K562 (cell line): ENCODE measurements around the gene VPS13D. TPM values are rescaled to one million over a fixed set of nuclear protein-coding genes. Genes with fewer than 3 reads are reported as not detected.

Experiments used
- ATAC-seq: fragments of 200-7000 bp; cut with Tn5 transposase; 3 replicates; pipeline ENCODE4 v1.9.1; 2020; ENCODE audit warnings: moderate library complexity
- BruUV-seq: library from RNA; stranded (reverse); fragments of 400-500 nt; replicated peaks from 2 replicates; lab custom pipeline; 2021; lab: Mats Ljungman, UMichigan
- CTCF ChIA-PET: fragments of 300-600 bp; formaldehyde crosslinking; extraction: SDS; loops from one replicate; lab custom pipeline; 2021; ENCODE audit warnings: low intra/inter-chr PET ratio; lab: Yijun Ruan, JAX
- POLR2A ChIA-PET: fragments of 300-600, 350-650 bp; sonication (Branson Sonifier 250); formaldehyde crosslinking; extraction: SDS; loops from one replicate; lab custom pipeline; 2021; ENCODE audit warnings: antibody characterized with exemption, inconsistent platforms; lab: Yijun Ruan, JAX
- DNase-seq, 4 experiments: peaks; one replicate each; pipeline versions ENCODE4 v3.0.0 to v3.0.0-alpha.2; 2011 to 2018; ENCODE audit warnings: low spot score in 3 of 4, mixed read lengths in 3 of 4; ENCODE audit errors: extremely low read depth in 1 of 4
- FAIRE-seq: peaks from 2 replicates; lab custom pipeline; 2011; peaks lifted over from hg19 to GRCh38; lab: Jason Lieb, UNC
- H2AFZ ChIP-seq: 2 replicates; pipeline ENCODE4 v1.6.0; 2011; ENCODE audit warnings: low read depth, low read length, control low read depth, inconsistent platforms
- H3K27ac ChIP-seq: fragments of 200-600 bp; 3 replicates; pipeline ENCODE4 v1.8.0; 2011; ENCODE audit warnings: low read depth, mild to moderate bottlenecking, control low read depth, inconsistent platforms, low read length, moderate library complexity, mixed read lengths; ENCODE audit errors: extremely low read depth
- H3K27me3 ChIP-seq, 2 experiments: fragments of 300-600 bp in 1 of 2; 2 replicates in 1 of 2; 3 replicates in 1 of 2; pipeline versions ENCODE4 v1.6.0 to v1.8.0; 2011; ENCODE audit warnings: inconsistent platforms in 2 of 2, low read length in 2 of 2, mild to moderate bottlenecking in 1 of 2, mixed read lengths in 1 of 2, moderate library complexity in 1 of 2; ENCODE audit not compliant: control insufficient read depth in 2 of 2, insufficient read depth in 2 of 2
- H3K36me3 ChIP-seq: fragments of 300-600 bp; 3 replicates; pipeline ENCODE4 v1.8.0; 2011; ENCODE audit warnings: mild to moderate bottlenecking, low read length, inconsistent platforms; ENCODE audit not compliant: control insufficient read depth, insufficient read depth
- H3K4me1 ChIP-seq, 2 experiments: fragments of 200-600 bp in 1 of 2; replicated peaks in 1 of 2; 2 replicates in 1 of 2; 3 replicates in 1 of 2; pipeline versions ENCODE4 v1.5.1 to v1.8.0; 2011; ENCODE audit warnings: inconsistent platforms in 2 of 2, low read length in 2 of 2, mild to moderate bottlenecking in 1 of 2, mixed read lengths in 1 of 2, moderate library complexity in 1 of 2; ENCODE audit not compliant: control insufficient read depth in 2 of 2, insufficient read depth in 2 of 2
- H3K4me2 ChIP-seq: 2 replicates; pipeline ENCODE4 v1.6.1; 2011; ENCODE audit warnings: low read length, control low read depth, inconsistent platforms, mixed read lengths; ENCODE audit not compliant: insufficient read depth
- H3K4me3 ChIP-seq: fragments of 200-600 bp; sonication (generic), shearing (Covaris generic); 2 replicates; pipeline ENCODE4 v1.5.1; 2016; ENCODE audit warnings: control low read depth, inconsistent platforms
- H3K79me2 ChIP-seq: fragments of 200-600 bp; 3 replicates; pipeline ENCODE4 v1.8.0; 2011; ENCODE audit warnings: low read length, inconsistent platforms; ENCODE audit not compliant: control insufficient read depth, insufficient read depth
- H3K9ac ChIP-seq, 2 experiments: 2 replicates each; pipeline versions ENCODE4 v1.6.0 to v1.6.1; 2011; ENCODE audit warnings: low read depth in 2 of 2, low read length in 2 of 2, control low read depth in 1 of 2, inconsistent platforms in 1 of 2, mild to moderate bottlenecking in 1 of 2, mixed read lengths in 1 of 2; ENCODE audit not compliant: insufficient read depth in 1 of 2
- H3K9me1 ChIP-seq: one replicate; pipeline ENCODE4 v1.6.0; 2011; ENCODE audit warnings: inconsistent platforms, mild to moderate bottlenecking, low read length, moderate library complexity; ENCODE audit not compliant: control insufficient read depth, insufficient read depth
- H3K9me3 ChIP-seq: replicated peaks from 2 replicates; pipeline ENCODE4 v1.5.1; 2011; ENCODE audit warnings: low read depth, low read length, inconsistent platforms; ENCODE audit not compliant: control insufficient read depth, insufficient read depth
- H4K20me1 ChIP-seq: replicated peaks from 2 replicates; pipeline ENCODE4 v1.6.1; 2011; ENCODE audit warnings: low read length, inconsistent platforms, mixed read lengths; ENCODE audit not compliant: control insufficient read depth, insufficient read depth
- CEBPZ ChIP-seq: fragments of 150-350 bp; IDR thresholded peaks from 2 replicates; pipeline ENCODE4 v1.6.1; 2014; ENCODE audit warnings: low read depth, mild to moderate bottlenecking, low read length, borderline replicate concordance
- FIP1L1 ChIP-seq: fragments of 200-400 bp; formaldehyde crosslinking; IDR thresholded peaks from 2 replicates; pipeline ENCODE4 v1.6.1; 2018; ENCODE audit warnings: mild to moderate bottlenecking, low read depth, low read length; ENCODE audit not compliant: poor library complexity, severe bottlenecking
- MEIS2 ChIP-seq: fragments of 450-650 bp; IDR thresholded peaks from 2 replicates; pipeline ENCODE4 v1.6.1; 2014; ENCODE audit warnings: mild to moderate bottlenecking; ENCODE audit not compliant: partially characterized antibody
- RBM39 ChIP-seq: fragments of 200-400 bp; formaldehyde crosslinking; optimal IDR thresholded peaks from 2 replicates; pipeline ENCODE3; 2018; ENCODE audit warnings: low read depth, low read length
- RHOXF2B ChIP-seq: fragments of 250-450 bp; sonication (Bioruptor Pico); conservative IDR thresholded peaks from 2 replicates; pipeline ENCODE4 v1.5.1; 2021
- SPI1 ChIP-seq: IDR thresholded peaks from 2 replicates; pipeline ENCODE4 v1.6.1; 2011; ENCODE audit warnings: low read depth, low read length, control low read depth, borderline replicate concordance
- ZFX ChIP-seq: sonication (generic); formaldehyde crosslinking; IDR thresholded peaks from 2 replicates; pipeline ENCODE4 v1.8.0; 2022; ENCODE audit warnings: mild to moderate bottlenecking, missing genetic modification reagents, moderate library complexity
- whole genome bisulfite sequencing: fragments of 100-300 bp; shearing (Covaris generic); methylation state at CpG from one replicate; pipeline ENCODE4 v1.1.6; 2016; ENCODE audit warnings: low coverage, mixed read lengths; ENCODE audit not compliant: insufficient coverage; ENCODE audit errors: missing lambda C conversion rate; 5-methylcytosine and 5-hydroxymethylcytosine counted together
- in situ Hi-C: fragments of 300-500 bp; cut with MboI; formaldehyde crosslinking; loops from 4 replicates; pipeline ENCODE4 v1.15.0; 2018; ENCODE audit warnings: inconsistent platforms, mixed read lengths
- intact Hi-C: fragments of 100-400 bp; cut with micrococcal nuclease; formaldehyde crosslinking; loops from 2 replicates; pipeline ENCODE4 v1.14.2; 2022
- polyA plus RNA-seq, 8 experiments: library from polyadenylated mRNA; depleted of rRNA in 4 of 8; stranded (reverse) in 5 of 8; unstranded in 3 of 8; fragments of >200 nt; fragmentation: Nextera tagmentation in 2 of 8; fragmentation: Illumina TruSeq in 1 of 8; extraction: Ambion mirVana in 2 of 8; extraction: Trizol in 1 of 8; gene quantifications; 2 replicates each; pipeline versions ENCODE4 v1.2.1 to v1.2.3, GENCODE V29; 2011 to 2014; ENCODE audit warnings: inconsistent platforms in 1 of 8, missing spikeins in 1 of 8
- total RNA-seq, 7 experiments: library from RNA; depleted of rRNA in 6 of 7; stranded (reverse); fragments of >200 nt in 6 of 7; fragmentation: Illumina TruSeq in 2 of 7; extraction: Trizol in 2 of 7; gene quantifications; 2 replicates each; pipeline versions ENCODE4 v1.2.1 to v1.2.3, GENCODE V29; 2011 to 2021; ENCODE audit warnings: low replicate concordance in 1 of 7
- TF ChIP-seq, protein P1 (sequence below): fragments of 450-650 bp; IDR thresholded peaks from 2 replicates; pipeline ENCODE4 v1.6.1; 2016; ENCODE audit warnings: borderline replicate concordance
- TF ChIP-seq, protein P2 (sequence below): fragments of 250-450 bp; sonication (Bioruptor Pico); IDR thresholded peaks from 2 replicates; pipeline ENCODE4 v1.8.0; 2021; ENCODE audit warnings: moderate library complexity, mild to moderate bottlenecking, inconsistent platforms
- TF ChIP-seq, protein P3 (sequence below): fragments of 450-650 bp; IDR thresholded peaks from 2 replicates; pipeline ENCODE4 v1.6.1; 2016
- TF ChIP-seq, protein P4 (sequence below): fragments of 250-450 bp; sonication (Bioruptor Pico); IDR thresholded peaks from 2 replicates; pipeline ENCODE4 v1.8.0; 2021; ENCODE audit warnings: mild to moderate bottlenecking, moderate library complexity
- TF ChIP-seq, protein P5 (sequence below): fragments of 450-650 bp; formaldehyde crosslinking; IDR thresholded peaks from 2 replicates; pipeline ENCODE4 v1.4.0; 2020; ENCODE audit warnings: mild to moderate bottlenecking

VPS13D gene
- total and polyA plus RNA-seq, 9 of the 15 experiments (the other 6 are each of a cell fraction or from before 2014, with no cell fraction given) = 6.1 to 51.5 (median 38.5) TPM

- ChIA-PET CTCF (no interaction called here), POLR2A (interaction anchor here (1.0 to 2.2 kb wide), 4 partner anchors 9 to 205 kb away, joined by 3 to 7 read pairs (median 4); no protein-coding TSS in a partner anchor)
- H3K9ac ChIP-seq = no peak overlapping the region
- H2AFZ ChIP-seq = no peak overlapping the region
- no peak overlapping the region for H3K4me2 ChIP-seq
- H3K4me3 ChIP-seq = no peak overlapping the region
- peaks cover 47% of the 10 kb centered on the region for H3K36me3 ChIP-seq
- peaks cover 14% of the 10 kb centered on the region for H3K9me3 ChIP-seq
- intact Hi-C loops = loop anchor here (5.0 kb wide), 3 partner anchors 68 to 193 kb away; no protein-coding TSS in a partner anchor
- FAIRE-seq (no peak), ATAC-seq (peak; percentile 55), DNase-seq (peak in 2 of 4 experiments; percentile 42 to 83)
- peak overlapping the region; percentile 60; the same call in 2 of the 3 replicates for H3K27ac ChIP-seq
- H4K20me1 ChIP-seq = no peaks in the 10 kb centered on the region
- H3K27me3 ChIP-seq = no peaks in the 10 kb centered on the region
- WGBS = 84% methylated on average over 2 of the region's 2 CpGs
- H3K9me1 ChIP-seq = no peaks in the 10 kb centered on the region
- no TSS peak for BruUV-seq
- H3K4me1 ChIP-seq = peaks cover 11 to 33% of the 10 kb centered on the region in 2 experiments; a peak in 4 of 5 replicates
- in situ Hi-C loops = loop anchor here (5.0 kb wide), 1 partner anchor 208 kb away; the partner anchor contains the start of gene DHRS3
- no peaks in the 10 kb centered on the region for H3K79me2 ChIP-seq
- TF ChIP-seq SPI1 (no peak), MEIS2 (peak; percentile 53), RHOXF2B (CRISPR knock-in tag) (no peak), ZFX (CRISPR knock-in tag) (0 out of 2 replicates have a peak, but pooled peaks have one; percentile 7), CEBPZ (no peak), FIP1L1 (no peak), RBM39 (no peak)
- TF ChIP-seq, protein P1, sequence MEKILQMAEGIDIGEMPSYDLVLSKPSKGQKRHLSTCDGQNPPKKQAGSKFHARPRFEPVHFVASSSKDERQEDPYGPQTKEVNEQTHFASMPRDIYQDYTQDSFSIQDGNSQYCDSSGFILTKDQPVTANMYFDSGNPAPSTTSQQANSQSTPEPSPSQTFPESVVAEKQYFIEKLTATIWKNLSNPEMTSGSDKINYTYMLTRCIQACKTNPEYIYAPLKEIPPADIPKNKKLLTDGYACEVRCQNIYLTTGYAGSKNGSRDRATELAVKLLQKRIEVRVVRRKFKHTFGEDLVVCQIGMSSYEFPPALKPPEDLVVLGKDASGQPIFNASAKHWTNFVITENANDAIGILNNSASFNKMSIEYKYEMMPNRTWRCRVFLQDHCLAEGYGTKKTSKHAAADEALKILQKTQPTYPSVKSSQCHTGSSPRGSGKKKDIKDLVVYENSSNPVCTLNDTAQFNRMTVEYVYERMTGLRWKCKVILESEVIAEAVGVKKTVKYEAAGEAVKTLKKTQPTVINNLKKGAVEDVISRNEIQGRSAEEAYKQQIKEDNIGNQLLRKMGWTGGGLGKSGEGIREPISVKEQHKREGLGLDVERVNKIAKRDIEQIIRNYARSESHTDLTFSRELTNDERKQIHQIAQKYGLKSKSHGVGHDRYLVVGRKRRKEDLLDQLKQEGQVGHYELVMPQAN = no peak
- TF ChIP-seq, protein P2, sequence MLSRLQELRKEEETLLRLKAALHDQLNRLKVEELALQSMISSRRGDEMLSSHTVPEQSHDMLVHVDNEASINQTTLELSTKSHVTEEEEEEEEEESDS (CRISPR knock-in tag) = no peak
- TF ChIP-seq, protein P3, sequence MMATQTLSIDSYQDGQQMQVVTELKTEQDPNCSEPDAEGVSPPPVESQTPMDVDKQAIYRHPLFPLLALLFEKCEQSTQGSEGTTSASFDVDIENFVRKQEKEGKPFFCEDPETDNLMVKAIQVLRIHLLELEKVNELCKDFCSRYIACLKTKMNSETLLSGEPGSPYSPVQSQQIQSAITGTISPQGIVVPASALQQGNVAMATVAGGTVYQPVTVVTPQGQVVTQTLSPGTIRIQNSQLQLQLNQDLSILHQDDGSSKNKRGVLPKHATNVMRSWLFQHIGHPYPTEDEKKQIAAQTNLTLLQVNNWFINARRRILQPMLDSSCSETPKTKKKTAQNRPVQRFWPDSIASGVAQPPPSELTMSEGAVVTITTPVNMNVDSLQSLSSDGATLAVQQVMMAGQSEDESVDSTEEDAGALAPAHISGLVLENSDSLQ = peak; percentile 26; the same call in 1 of the 2 replicates
- TF ChIP-seq, protein P4, sequence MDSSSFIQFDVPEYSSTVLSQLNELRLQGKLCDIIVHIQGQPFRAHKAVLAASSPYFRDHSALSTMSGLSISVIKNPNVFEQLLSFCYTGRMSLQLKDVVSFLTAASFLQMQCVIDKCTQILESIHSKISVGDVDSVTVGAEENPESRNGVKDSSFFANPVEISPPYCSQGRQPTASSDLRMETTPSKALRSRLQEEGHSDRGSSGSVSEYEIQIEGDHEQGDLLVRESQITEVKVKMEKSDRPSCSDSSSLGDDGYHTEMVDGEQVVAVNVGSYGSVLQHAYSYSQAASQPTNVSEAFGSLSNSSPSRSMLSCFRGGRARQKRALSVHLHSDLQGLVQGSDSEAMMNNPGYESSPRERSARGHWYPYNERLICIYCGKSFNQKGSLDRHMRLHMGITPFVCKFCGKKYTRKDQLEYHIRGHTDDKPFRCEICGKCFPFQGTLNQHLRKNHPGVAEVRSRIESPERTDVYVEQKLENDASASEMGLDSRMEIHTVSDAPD (CRISPR knock-in tag) = no peak
- TF ChIP-seq, protein P5, sequence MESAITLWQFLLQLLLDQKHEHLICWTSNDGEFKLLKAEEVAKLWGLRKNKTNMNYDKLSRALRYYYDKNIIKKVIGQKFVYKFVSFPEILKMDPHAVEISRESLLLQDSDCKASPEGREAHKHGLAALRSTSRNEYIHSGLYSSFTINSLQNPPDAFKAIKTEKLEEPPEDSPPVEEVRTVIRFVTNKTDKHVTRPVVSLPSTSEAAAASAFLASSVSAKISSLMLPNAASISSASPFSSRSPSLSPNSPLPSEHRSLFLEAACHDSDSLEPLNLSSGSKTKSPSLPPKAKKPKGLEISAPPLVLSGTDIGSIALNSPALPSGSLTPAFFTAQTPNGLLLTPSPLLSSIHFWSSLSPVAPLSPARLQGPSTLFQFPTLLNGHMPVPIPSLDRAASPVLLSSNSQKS (CRISPR knock-in tag) = no peak
These were observed 179.9 kb downstream of the VPS13D start for GRCh38 chr1:12409681-12410080.
